ENCODE data around the gene IFNL4. TPM values are rescaled to one million over a fixed set of nuclear protein-coding genes. Genes with fewer than 3 reads are reported as not detected.

IFNL4 gene
- not detected for total RNA-seq

- TF ChIP-seq POLR2A (IDR thresholded peaks at IDR 0.05) (no peak), POLR2AphosphoS5 (IDR thresholded peaks at IDR 0.05) (no peak), CTCF (IDR thresholded peaks at IDR 0.05) (no peak)
- H3K27ac ChIP-seq = no peak within 1 kb of the TSS
- intact Hi-C loops (cut with DNase I) = no loop called here
- DNase-seq (ENCODE audit: low spot score) = no peak
- WGBS = 80% methylated on average over 13 of the region's 13 CpGs
- no peaks in the 10 kb centered on the region for H3K36me3 ChIP-seq
- H3K4me1 ChIP-seq (replicated peaks) = no peaks in the 10 kb centered on the region
- H3K9me3 ChIP-seq = no peaks in the 10 kb centered on the region
- H3K27me3 ChIP-seq (replicated peaks; ENCODE audit: insufficient read depth) = peaks cover 6% of the 10 kb centered on the region
- no peak within 1 kb of the TSS for H3K4me3 ChIP-seq
These were observed at the start of gene IFNL4 for GRCh38 chr19:39248806-39249205. Gene IFNL4, minus strand, starts transcription at chr19:39248856.

- Histone ChIP-seq H3K9me3 (no peaks in the 10 kb centered on the region), H3K4me3 (no peak overlapping the region), H3K27me3 (replicated peaks; ENCODE audit: insufficient read depth) (no peaks in the 10 kb centered on the region), H3K4me1 (replicated peaks) (no peaks in the 10 kb centered on the region), H3K36me3 (no peaks in the 10 kb centered on the region), H3K27ac (no peak overlapping the region)
- TF ChIP-seq POLR2A (IDR thresholded peaks at IDR 0.05) (no peak), POLR2AphosphoS5 (IDR thresholded peaks at IDR 0.05) (no peak), CTCF (IDR thresholded peaks at IDR 0.05) (no peak)
- WGBS = 69% methylated on average over 17 of the region's 17 CpGs
- DNase-seq (ENCODE audit: low spot score) = no peak
- intact Hi-C loops (cut with DNase I) = no loop called here
These were observed 49.4 kb upstream of the IFNL4 start for GRCh38 chr19:39297931-39298634.

GRCh38 chr19:39296906-39297305, 48.2 kb upstream of the IFNL4 start:
- DNase-seq (ENCODE audit: low spot score) = no peak
- intact Hi-C loops (cut with DNase I) = no loop called here
- Histone ChIP-seq H3K27ac (no peak overlapping the region), H3K4me3 (no peak overlapping the region), H3K9me3 (no peaks in the 10 kb centered on the region), H3K27me3 (replicated peaks; ENCODE audit: insufficient read depth) (no peaks in the 10 kb centered on the region), H3K36me3 (no peaks in the 10 kb centered on the region), H3K4me1 (replicated peaks) (no peaks in the 10 kb centered on the region)
- WGBS = 89% methylated on average over 4 of the region's 4 CpGs
- TF ChIP-seq POLR2AphosphoS5 (IDR thresholded peaks at IDR 0.05) (no peak), POLR2A (IDR thresholded peaks at IDR 0.05) (no peak), CTCF (IDR thresholded peaks at IDR 0.05) (no peak)

GRCh38 chr19:39296055-39296645, 47.5 kb upstream of the IFNL4 start, which contains the start of gene IFNL1:
Gene IFNL1, plus strand, starts transcription at chr19:39296407. Its CDS starts 15 bp downstream, at chr19:39296422.
- H3K27ac ChIP-seq = no peak within 1 kb of the TSS
- no peaks in the 10 kb centered on the region for H3K9me3 ChIP-seq
- intact Hi-C loops (cut with DNase I) = no loop called here
- 77% methylated on average over 11 of the region's 11 CpGs for WGBS
- no peak for TF ChIP-seq POLR2AphosphoS5 (IDR thresholded peaks at IDR 0.05)
- no peak for TF ChIP-seq POLR2A (IDR thresholded peaks at IDR 0.05)
- TF ChIP-seq CTCF (IDR thresholded peaks at IDR 0.05) = no peak
- no peak for DNase-seq (ENCODE audit: low spot score)
- H3K27me3 ChIP-seq (replicated peaks; ENCODE audit: insufficient read depth) = no peaks in the 10 kb centered on the region
- no peaks in the 10 kb centered on the region for H3K36me3 ChIP-seq
- H3K4me1 ChIP-seq (replicated peaks) = no peaks in the 10 kb centered on the region
- H3K4me3 ChIP-seq = no peak within 1 kb of the TSS

GRCh38 chr19:39293394-39293793, 44.7 kb upstream of the IFNL4 start:
- no peaks in the 10 kb centered on the region for H3K27me3 ChIP-seq (replicated peaks; ENCODE audit: insufficient read depth)
- H3K4me3 ChIP-seq = no peak overlapping the region
- H3K27ac ChIP-seq = no peak overlapping the region
- WGBS = 59% methylated on average over 4 of the region's 4 CpGs
- H3K36me3 ChIP-seq = no peaks in the 10 kb centered on the region
- intact Hi-C loops (cut with DNase I) = no loop called here
- no peak for DNase-seq (ENCODE audit: low spot score)
- H3K9me3 ChIP-seq = no peaks in the 10 kb centered on the region
- TF ChIP-seq POLR2A (IDR thresholded peaks at IDR 0.05) = no peak
- no peak for TF ChIP-seq CTCF (IDR thresholded peaks at IDR 0.05)
- no peak for TF ChIP-seq POLR2AphosphoS5 (IDR thresholded peaks at IDR 0.05)
- no peaks in the 10 kb centered on the region for H3K4me1 ChIP-seq (replicated peaks)
